Measurements from ENCODE around the gene ZNF382.

The ZNF382 gene

GRCh38 chr19:36605101-36605876, at the start of gene ZNF382:
Gene ZNF382 (plus strand): TSS chr19:36605313. CDS start chr19:36609915, 4,602 bp downstream.
- TF ChIP-seq, protein P1, sequence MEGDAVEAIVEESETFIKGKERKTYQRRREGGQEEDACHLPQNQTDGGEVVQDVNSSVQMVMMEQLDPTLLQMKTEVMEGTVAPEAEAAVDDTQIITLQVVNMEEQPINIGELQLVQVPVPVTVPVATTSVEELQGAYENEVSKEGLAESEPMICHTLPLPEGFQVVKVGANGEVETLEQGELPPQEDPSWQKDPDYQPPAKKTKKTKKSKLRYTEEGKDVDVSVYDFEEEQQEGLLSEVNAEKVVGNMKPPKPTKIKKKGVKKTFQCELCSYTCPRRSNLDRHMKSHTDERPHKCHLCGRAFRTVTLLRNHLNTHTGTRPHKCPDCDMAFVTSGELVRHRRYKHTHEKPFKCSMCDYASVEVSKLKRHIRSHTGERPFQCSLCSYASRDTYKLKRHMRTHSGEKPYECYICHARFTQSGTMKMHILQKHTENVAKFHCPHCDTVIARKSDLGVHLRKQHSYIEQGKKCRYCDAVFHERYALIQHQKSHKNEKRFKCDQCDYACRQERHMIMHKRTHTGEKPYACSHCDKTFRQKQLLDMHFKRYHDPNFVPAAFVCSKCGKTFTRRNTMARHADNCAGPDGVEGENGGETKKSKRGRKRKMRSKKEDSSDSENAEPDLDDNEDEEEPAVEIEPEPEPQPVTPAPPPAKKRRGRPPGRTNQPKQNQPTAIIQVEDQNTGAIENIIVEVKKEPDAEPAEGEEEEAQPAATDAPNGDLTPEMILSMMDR (IDR thresholded peaks at IDR 0.05): no peak
- Histone ChIP-seq H3K27ac (peak within 1 kb of the TSS; percentile 83 to 84), H3K4me3 (peak within 1 kb of the TSS; percentile 78)
- no peak for DNase-seq (ENCODE audit: low spot score)

DNA sequence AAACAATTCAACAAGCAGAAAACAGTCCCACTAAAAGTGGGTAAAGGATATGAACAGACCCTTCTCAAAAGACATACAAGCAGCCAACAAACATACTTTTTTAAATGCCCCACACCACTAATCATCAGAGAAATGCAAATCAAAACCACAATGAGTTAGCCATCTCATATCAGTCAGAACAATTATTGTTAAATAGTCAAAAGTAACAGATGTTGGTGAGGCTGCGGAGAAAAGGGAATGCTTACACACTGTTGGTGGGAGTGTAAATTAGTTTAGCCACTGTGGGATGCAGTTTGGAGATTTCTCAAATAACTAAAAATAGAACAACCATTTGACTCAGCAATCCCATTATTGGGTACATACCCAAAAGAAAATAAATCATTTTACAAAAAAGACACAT, 40.7 kb upstream of the ZNF382 start:
- Histone ChIP-seq H3K27ac (no peak overlapping the region), H3K4me3 (no peak overlapping the region)

GRCh38 chr19:36572593-36573019, 32.5 kb upstream of the ZNF382 start:
- TF ChIP-seq, protein P1 (IDR thresholded peaks at IDR 0.05): no peak

More for the DNA sequence above, 40.7 kb upstream of the ZNF382 start:
- TF ChIP-seq, protein P1 (IDR thresholded peaks at IDR 0.05): no peak
- DNase-seq (ENCODE audit: low spot score): no peak

GRCh38 chr19:36573020-36573894, 31.9 kb upstream of the ZNF382 start, which contains the start of gene ZNF529:
Gene ZNF529 (minus strand): TSS chr19:36573292. CDS start chr19:36572346, 946 bp downstream.
- TF ChIP-seq, protein P1 (IDR thresholded peaks at IDR 0.05): no peak
- H3K4me3 ChIP-seq: peak within 1 kb of the TSS; percentile 82
- H3K27ac ChIP-seq: peak within 1 kb of the TSS; percentile 69 to 92
- DNase-seq (ENCODE audit: low spot score): peak; percentile 92

More at GRCh38 chr19:36572593-36573019, 32.5 kb upstream of the ZNF382 start:
- Histone ChIP-seq H3K27ac (peak overlapping the region; percentile 69 to 92), H3K4me3 (peak overlapping the region; percentile 82)
- no peak for DNase-seq (ENCODE audit: low spot score)

DNA sequence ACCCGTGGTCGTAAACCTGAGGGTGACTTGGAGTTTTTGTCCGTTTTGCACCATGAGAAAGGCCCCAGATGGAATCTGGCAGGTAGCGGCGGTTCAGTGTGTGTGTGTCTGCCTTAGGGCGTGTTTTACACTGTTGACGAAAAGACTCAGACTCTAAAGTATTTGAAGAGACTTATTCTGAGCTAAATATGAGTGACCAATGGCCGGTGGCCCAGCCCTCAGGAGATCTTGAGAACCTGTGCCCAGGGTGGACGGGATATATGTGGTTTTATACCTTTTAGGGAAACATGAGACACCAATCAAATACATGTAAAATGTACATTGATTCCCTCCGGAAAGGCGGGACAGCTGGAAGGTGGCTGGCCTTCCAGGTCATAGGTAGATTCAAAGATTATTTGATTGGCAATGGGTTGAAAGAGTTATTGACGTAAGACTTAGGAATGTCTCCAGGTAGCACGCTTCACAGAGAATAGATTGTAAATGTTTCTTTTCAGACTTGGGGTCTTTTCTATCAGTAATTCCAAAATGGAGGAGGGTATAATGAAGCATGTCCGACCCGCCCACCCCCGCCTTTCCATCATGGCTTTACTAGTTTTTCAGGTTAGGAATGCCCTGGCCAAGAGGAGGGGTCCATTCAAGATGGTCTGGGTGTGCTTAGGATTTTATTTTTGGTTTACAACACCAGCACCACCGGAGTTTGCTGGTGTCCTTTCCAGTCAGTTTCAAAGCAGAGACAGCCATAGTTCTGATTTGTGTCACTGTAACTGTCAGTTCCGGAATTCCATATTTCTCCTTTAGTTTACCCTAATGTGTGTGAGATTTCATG, 31.0 kb upstream of the ZNF382 start:
- Histone ChIP-seq H3K4me3 (peak overlapping the region; percentile 82), H3K27ac (peak overlapping the region; percentile 69 to 92)
- TF ChIP-seq, protein P1 (IDR thresholded peaks at IDR 0.05): no peak
- DNase-seq (ENCODE audit: low spot score): no peak

GRCh38 chr19:36574741-36575140, 30.4 kb upstream of the ZNF382 start:
- TF ChIP-seq, protein P1 (IDR thresholded peaks at IDR 0.05): no peak
- DNase-seq (ENCODE audit: low spot score): no peak
- Histone ChIP-seq H3K27ac (no peak overlapping the region), H3K4me3 (peak overlapping the region; percentile 82)
